ENCODE measurements around the gene GOLT1A. TPM values are rescaled to one million over a fixed set of nuclear protein-coding genes. Genes with fewer than 3 reads are reported as not detected.

The GOLT1A gene
- polyA plus RNA-seq, 3 donors = not detected

DNA sequence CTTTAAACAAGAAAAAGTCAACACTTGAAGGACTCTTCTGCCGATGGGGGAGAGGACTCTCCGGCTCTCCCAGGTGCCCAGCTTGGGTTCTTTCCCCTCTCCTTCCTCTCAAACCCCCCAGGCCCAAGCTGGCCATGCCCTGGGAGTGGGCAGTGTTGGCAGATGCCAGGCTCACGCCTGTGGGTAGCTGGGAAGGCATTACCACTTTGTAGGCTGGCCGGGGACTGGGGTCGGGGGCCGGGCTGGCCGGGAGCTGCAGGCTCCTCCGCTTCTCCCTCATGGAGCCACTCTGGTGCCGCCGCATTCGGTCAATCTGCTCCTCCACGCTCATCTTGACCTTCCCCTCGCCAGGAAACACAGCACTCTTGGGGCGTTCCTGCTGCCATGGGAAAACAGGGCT, 16.4 kb upstream of the GOLT1A start:
- no peak overlapping the region for H3K9ac ChIP-seq (ENCODE audit: insufficient read depth, low read length, poor library complexity, severe bottlenecking)
- 97% methylated on average over 12 of the region's 14 CpGs for WGBS (ENCODE audit: insufficient coverage)
- no peak overlapping the region for H3K4me3 Mint-ChIP-seq

DNA sequence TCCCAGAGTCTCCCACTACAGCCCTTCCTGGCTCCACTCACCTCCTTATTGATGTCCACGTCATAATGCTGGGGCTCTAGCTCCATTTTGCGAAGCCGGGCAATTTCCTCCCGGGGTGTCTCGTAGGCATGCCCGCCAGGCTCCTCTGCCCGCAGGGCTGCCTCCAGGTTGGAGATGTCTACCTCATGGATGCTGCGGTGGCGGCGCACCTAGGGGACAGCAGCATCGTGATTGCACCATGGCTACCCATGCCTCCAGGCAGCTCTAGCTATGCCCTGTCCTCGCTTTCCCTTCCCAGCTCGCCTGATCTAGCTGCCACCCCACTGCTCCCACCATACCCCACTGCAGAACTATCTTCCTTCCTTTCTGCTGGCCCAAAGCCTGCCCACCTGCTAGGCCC, 15.1 kb upstream of the GOLT1A start:
- Histone ChIP-seq H3K4me1 (ENCODE audit: control insufficient read depth in 1 of 2, insufficient read depth in 2 of 2, low read length in 2 of 2) (no peaks in the 10 kb centered on the region), H3K79me2 (ENCODE audit: insufficient read depth, low read length) (no peaks in the 10 kb centered on the region), H3K9me3 (replicated peaks in 1 of 2; ENCODE audit: control insufficient read depth in 1 of 2, insufficient read depth in 1 of 2, low read length in 2 of 2) (no peaks in the 10 kb centered on the region), H3K4me2 (replicated peaks; ENCODE audit: extremely low read depth, low read length, poor library complexity, severe bottlenecking) (no peak overlapping the region), H4K20me1 (ENCODE audit: insufficient read depth, low read length) (no peaks in the 10 kb centered on the region), H3K36me3 (replicated peaks in 1 of 2; ENCODE audit: control insufficient read depth in 1 of 2, insufficient read depth in 2 of 2, low read length in 2 of 2) (no peaks in the 10 kb centered on the region), H3K27me3 (ENCODE audit: control insufficient read depth in 2 of 2, insufficient read depth in 2 of 2, low read length in 2 of 2) (no peaks in the 10 kb centered on the region), H2AFZ (ENCODE audit: insufficient read depth, low read depth, low read length, poor library complexity, severe bottlenecking) (no peak overlapping the region), H3K4me3 (replicated peaks in 1 of 3; ENCODE audit: low read depth in 2 of 3, low read length in 3 of 3) (no peak overlapping the region), H3K9ac (ENCODE audit: insufficient read depth, low read length, poor library complexity, severe bottlenecking) (no peak overlapping the region), H3K27ac (ENCODE audit: low read depth in 1 of 2, low read length in 2 of 2) (no peak overlapping the region)
- no peak for DNase-seq
- no peaks in the 10 kb centered on the region for H3K4me1 Mint-ChIP-seq
- TF ChIP-seq, protein P1, sequence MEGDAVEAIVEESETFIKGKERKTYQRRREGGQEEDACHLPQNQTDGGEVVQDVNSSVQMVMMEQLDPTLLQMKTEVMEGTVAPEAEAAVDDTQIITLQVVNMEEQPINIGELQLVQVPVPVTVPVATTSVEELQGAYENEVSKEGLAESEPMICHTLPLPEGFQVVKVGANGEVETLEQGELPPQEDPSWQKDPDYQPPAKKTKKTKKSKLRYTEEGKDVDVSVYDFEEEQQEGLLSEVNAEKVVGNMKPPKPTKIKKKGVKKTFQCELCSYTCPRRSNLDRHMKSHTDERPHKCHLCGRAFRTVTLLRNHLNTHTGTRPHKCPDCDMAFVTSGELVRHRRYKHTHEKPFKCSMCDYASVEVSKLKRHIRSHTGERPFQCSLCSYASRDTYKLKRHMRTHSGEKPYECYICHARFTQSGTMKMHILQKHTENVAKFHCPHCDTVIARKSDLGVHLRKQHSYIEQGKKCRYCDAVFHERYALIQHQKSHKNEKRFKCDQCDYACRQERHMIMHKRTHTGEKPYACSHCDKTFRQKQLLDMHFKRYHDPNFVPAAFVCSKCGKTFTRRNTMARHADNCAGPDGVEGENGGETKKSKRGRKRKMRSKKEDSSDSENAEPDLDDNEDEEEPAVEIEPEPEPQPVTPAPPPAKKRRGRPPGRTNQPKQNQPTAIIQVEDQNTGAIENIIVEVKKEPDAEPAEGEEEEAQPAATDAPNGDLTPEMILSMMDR (IDR thresholded peaks at IDR 0.05) = no peak
- peaks cover 0 to 6% (median 5%) of the 10 kb centered on the region in 3 donors for H3K27me3 Mint-ChIP-seq (ENCODE audit: low read depth in 3 of 3)
- 96% methylated on average over 13 of the region's 13 CpGs for WGBS (ENCODE audit: insufficient coverage)
- H3K4me3 Mint-ChIP-seq = no peak overlapping the region
- intact Hi-C loops (cut with micrococcal nuclease) = no loop called here
- no peak overlapping the region for H3K27ac Mint-ChIP-seq
- no peaks in the 10 kb centered on the region for H3K36me3 Mint-ChIP-seq
- H3K9me3 Mint-ChIP-seq = peaks cover 0 to 2% (median 0%) of the 10 kb centered on the region in 7 donors

More for the DNA sequence above, 16.4 kb upstream of the GOLT1A start:
- Histone ChIP-seq H3K4me2 (replicated peaks; ENCODE audit: extremely low read depth, low read length, poor library complexity, severe bottlenecking) (no peak overlapping the region), H3K36me3 (replicated peaks in 1 of 2; ENCODE audit: control insufficient read depth in 1 of 2, insufficient read depth in 2 of 2, low read length in 2 of 2) (no peaks in the 10 kb centered on the region), H3K9me3 (replicated peaks in 1 of 2; ENCODE audit: control insufficient read depth in 1 of 2, insufficient read depth in 1 of 2, low read length in 2 of 2) (no peaks in the 10 kb centered on the region), H3K4me1 (ENCODE audit: control insufficient read depth in 1 of 2, insufficient read depth in 2 of 2, low read length in 2 of 2) (no peaks in the 10 kb centered on the region), H3K27ac (ENCODE audit: low read depth in 1 of 2, low read length in 2 of 2) (no peak overlapping the region), H2AFZ (ENCODE audit: insufficient read depth, low read depth, low read length, poor library complexity, severe bottlenecking) (no peak overlapping the region), H3K79me2 (ENCODE audit: insufficient read depth, low read length) (no peaks in the 10 kb centered on the region), H3K27me3 (ENCODE audit: control insufficient read depth in 2 of 2, insufficient read depth in 2 of 2, low read length in 2 of 2) (no peaks in the 10 kb centered on the region), H4K20me1 (ENCODE audit: insufficient read depth, low read length) (no peaks in the 10 kb centered on the region), H3K4me3 (replicated peaks in 1 of 3; ENCODE audit: low read depth in 2 of 3, low read length in 3 of 3) (no peak overlapping the region)
- no peak for DNase-seq
- H3K9me3 Mint-ChIP-seq = peaks cover 0 to 2% (median 0%) of the 10 kb centered on the region in 7 donors
- H3K27me3 Mint-ChIP-seq (ENCODE audit: low read depth in 3 of 3) = peaks cover 0 to 6% (median 5%) of the 10 kb centered on the region in 3 donors
- TF ChIP-seq, protein P1 (IDR thresholded peaks at IDR 0.05) = no peak
- no peaks in the 10 kb centered on the region for H3K4me1 Mint-ChIP-seq
- intact Hi-C loops (cut with micrococcal nuclease) = no loop called here
- H3K27ac Mint-ChIP-seq = no peak overlapping the region
- no peaks in the 10 kb centered on the region for H3K36me3 Mint-ChIP-seq
